K562 (cell line): Measurements from ENCODE around the gene LAMB2. TPM values are rescaled to one million over a fixed set of nuclear protein-coding genes. Genes with fewer than 3 reads are reported as not detected.

Experiments used
- ATAC-seq: fragments of 200-7000 bp; cut with Tn5 transposase; 3 replicates; pipeline ENCODE4 v1.9.1; 2020; ENCODE audit warnings: moderate library complexity
- BruUV-seq: library from RNA; stranded (reverse); fragments of 400-500 nt; replicated peaks from 2 replicates; lab custom pipeline; 2021; lab: Mats Ljungman, UMichigan
- CTCF ChIA-PET: fragments of 300-600 bp; formaldehyde crosslinking; extraction: SDS; loops from one replicate; lab custom pipeline; 2021; ENCODE audit warnings: low intra/inter-chr PET ratio; lab: Yijun Ruan, JAX
- POLR2A ChIA-PET: fragments of 300-600, 350-650 bp; sonication (Branson Sonifier 250); formaldehyde crosslinking; extraction: SDS; loops from one replicate; lab custom pipeline; 2021; ENCODE audit warnings: antibody characterized with exemption, inconsistent platforms; lab: Yijun Ruan, JAX
- DNase-seq, 4 experiments: peaks; one replicate each; pipeline versions ENCODE4 v3.0.0 to v3.0.0-alpha.2; 2011 to 2018; ENCODE audit warnings: low spot score in 3 of 4, mixed read lengths in 3 of 4; ENCODE audit errors: extremely low read depth in 1 of 4
- FAIRE-seq: peaks from 2 replicates; lab custom pipeline; 2011; peaks lifted over from hg19 to GRCh38; lab: Jason Lieb, UNC
- H2AFZ ChIP-seq: 2 replicates; pipeline ENCODE4 v1.6.0; 2011; ENCODE audit warnings: low read depth, low read length, control low read depth, inconsistent platforms
- H3K27ac ChIP-seq: fragments of 200-600 bp; 3 replicates; pipeline ENCODE4 v1.8.0; 2011; ENCODE audit warnings: low read depth, mild to moderate bottlenecking, control low read depth, inconsistent platforms, low read length, moderate library complexity, mixed read lengths; ENCODE audit errors: extremely low read depth
- H3K27me3 ChIP-seq, 2 experiments: fragments of 300-600 bp in 1 of 2; 2 replicates in 1 of 2; 3 replicates in 1 of 2; pipeline versions ENCODE4 v1.6.0 to v1.8.0; 2011; ENCODE audit warnings: inconsistent platforms in 2 of 2, low read length in 2 of 2, mild to moderate bottlenecking in 1 of 2, mixed read lengths in 1 of 2, moderate library complexity in 1 of 2; ENCODE audit not compliant: control insufficient read depth in 2 of 2, insufficient read depth in 2 of 2
- H3K36me3 ChIP-seq: fragments of 300-600 bp; 3 replicates; pipeline ENCODE4 v1.8.0; 2011; ENCODE audit warnings: mild to moderate bottlenecking, low read length, inconsistent platforms; ENCODE audit not compliant: control insufficient read depth, insufficient read depth
- H3K4me1 ChIP-seq, 2 experiments: fragments of 200-600 bp in 1 of 2; replicated peaks in 1 of 2; 2 replicates in 1 of 2; 3 replicates in 1 of 2; pipeline versions ENCODE4 v1.5.1 to v1.8.0; 2011; ENCODE audit warnings: inconsistent platforms in 2 of 2, low read length in 2 of 2, mild to moderate bottlenecking in 1 of 2, mixed read lengths in 1 of 2, moderate library complexity in 1 of 2; ENCODE audit not compliant: control insufficient read depth in 2 of 2, insufficient read depth in 2 of 2
- H3K4me2 ChIP-seq: 2 replicates; pipeline ENCODE4 v1.6.1; 2011; ENCODE audit warnings: low read length, control low read depth, inconsistent platforms, mixed read lengths; ENCODE audit not compliant: insufficient read depth
- H3K4me3 ChIP-seq: fragments of 200-600 bp; sonication (generic), shearing (Covaris generic); 2 replicates; pipeline ENCODE4 v1.5.1; 2016; ENCODE audit warnings: control low read depth, inconsistent platforms
- H3K79me2 ChIP-seq: fragments of 200-600 bp; 3 replicates; pipeline ENCODE4 v1.8.0; 2011; ENCODE audit warnings: low read length, inconsistent platforms; ENCODE audit not compliant: control insufficient read depth, insufficient read depth
- H3K9ac ChIP-seq, 2 experiments: 2 replicates each; pipeline versions ENCODE4 v1.6.0 to v1.6.1; 2011; ENCODE audit warnings: low read depth in 2 of 2, low read length in 2 of 2, control low read depth in 1 of 2, inconsistent platforms in 1 of 2, mild to moderate bottlenecking in 1 of 2, mixed read lengths in 1 of 2; ENCODE audit not compliant: insufficient read depth in 1 of 2
- H3K9me1 ChIP-seq: one replicate; pipeline ENCODE4 v1.6.0; 2011; ENCODE audit warnings: inconsistent platforms, mild to moderate bottlenecking, low read length, moderate library complexity; ENCODE audit not compliant: control insufficient read depth, insufficient read depth
- H3K9me3 ChIP-seq: replicated peaks from 2 replicates; pipeline ENCODE4 v1.5.1; 2011; ENCODE audit warnings: low read depth, low read length, inconsistent platforms; ENCODE audit not compliant: control insufficient read depth, insufficient read depth
- H4K20me1 ChIP-seq: replicated peaks from 2 replicates; pipeline ENCODE4 v1.6.1; 2011; ENCODE audit warnings: low read length, inconsistent platforms, mixed read lengths; ENCODE audit not compliant: control insufficient read depth, insufficient read depth
- CBX3 ChIP-seq, 2 experiments: IDR thresholded peaks; 1 replicate in 1 of 2; 2 replicates in 1 of 2; pipeline ENCODE4 v1.6.1; 2012; ENCODE audit warnings: inconsistent platforms in 2 of 2, low read length in 2 of 2, borderline replicate concordance in 1 of 2, control low read depth in 1 of 2
- GATAD2B ChIP-seq: fragments of 450-650 bp; IDR thresholded peaks from 2 replicates; pipeline ENCODE4 v1.6.1; 2017; ENCODE audit warnings: mild to moderate bottlenecking, borderline replicate concordance
- NFYB ChIP-seq: IDR thresholded peaks from 2 replicates; pipeline ENCODE4 v1.6.1; 2011; ENCODE audit warnings: mild to moderate bottlenecking, moderate library complexity; ENCODE audit not compliant: insufficient read length; ENCODE audit errors: extremely low read depth
- RBBP5 ChIP-seq: fragments of 200-600 bp; sonication (generic); IDR thresholded peaks from 2 replicates; pipeline ENCODE4 v1.6.1; 2012; ENCODE audit warnings: borderline replicate concordance, mild to moderate bottlenecking, low read length, control low read depth, inconsistent platforms; ENCODE audit not compliant: insufficient read depth, poor library complexity, severe bottlenecking
- SMAD4 ChIP-seq: fragments of 250-450 bp; sonication (Bioruptor Pico); conservative IDR thresholded peaks from 2 replicates; pipeline ENCODE4 v1.8.0; 2021; ENCODE audit warnings: inconsistent platforms, mild to moderate bottlenecking, moderate library complexity
- TBP ChIP-seq: optimal IDR thresholded peaks from 2 replicates; pipeline ENCODE3; 2011; ENCODE audit warnings: low read depth, low read length, improper control_type of control experiment
- ZNF311 ChIP-seq: fragments of 250-450 bp; sonication (Bioruptor Pico); IDR thresholded peaks from 2 replicates; pipeline ENCODE4 v1.4.0; 2020; ENCODE audit warnings: mild to moderate bottlenecking, moderate library complexity
- WGBS: fragments of 100-300 bp; shearing (Covaris generic); methylation state at CpG from one replicate; pipeline ENCODE4 v1.1.6; 2016; ENCODE audit warnings: low coverage, mixed read lengths; ENCODE audit not compliant: insufficient coverage; ENCODE audit errors: missing lambda C conversion rate; 5-methylcytosine and 5-hydroxymethylcytosine counted together
- in situ Hi-C: fragments of 300-500 bp; cut with MboI; formaldehyde crosslinking; loops from 4 replicates; pipeline ENCODE4 v1.15.0; 2018; ENCODE audit warnings: inconsistent platforms, mixed read lengths
- intact Hi-C: fragments of 100-400 bp; cut with micrococcal nuclease; formaldehyde crosslinking; loops from 2 replicates; pipeline ENCODE4 v1.14.2; 2022
- polyA plus RNA-seq, 8 experiments: library from polyadenylated mRNA; depleted of rRNA in 4 of 8; stranded (reverse) in 5 of 8; unstranded in 3 of 8; fragments of >200 nt; fragmentation: Nextera tagmentation in 2 of 8; fragmentation: Illumina TruSeq in 1 of 8; extraction: Ambion mirVana in 2 of 8; extraction: Trizol in 1 of 8; gene quantifications; 2 replicates each; pipeline versions ENCODE4 v1.2.1 to v1.2.3, GENCODE V29; 2011 to 2014; ENCODE audit warnings: inconsistent platforms in 1 of 8, missing spikeins in 1 of 8
- total RNA-seq, 7 experiments: library from RNA; depleted of rRNA in 6 of 7; stranded (reverse); fragments of >200 nt in 6 of 7; fragmentation: Illumina TruSeq in 2 of 7; extraction: Trizol in 2 of 7; gene quantifications; 2 replicates each; pipeline versions ENCODE4 v1.2.1 to v1.2.3, GENCODE V29; 2011 to 2021; ENCODE audit warnings: low replicate concordance in 1 of 7
- TF ChIP-seq, protein P1 (sequence below): fragments of 450-650 bp; formaldehyde crosslinking; IDR thresholded peaks from 2 replicates; pipeline ENCODE4 v1.4.0; 2020; ENCODE audit warnings: mild to moderate bottlenecking, moderate library complexity
- TF ChIP-seq, protein P2 (sequence below): sonication (generic); formaldehyde crosslinking; IDR thresholded peaks from 2 replicates; pipeline ENCODE4 v1.8.0; 2023; ENCODE audit warnings: missing genetic modification reagents, mild to moderate bottlenecking, borderline replicate concordance
- TF ChIP-seq, protein P3 (sequence below): IDR thresholded peaks from 2 replicates; pipeline ENCODE4 v1.6.1; 2016; ENCODE audit warnings: missing genetic modification characterization, missing compliant biosample characterization

The LAMB2 gene
- total and polyA plus RNA-seq, 9 of the 15 experiments (the other 6 are each of a cell fraction or from before 2014, with no cell fraction given): 1.4 to 26.0 (median 16.2) TPM

DNA sequence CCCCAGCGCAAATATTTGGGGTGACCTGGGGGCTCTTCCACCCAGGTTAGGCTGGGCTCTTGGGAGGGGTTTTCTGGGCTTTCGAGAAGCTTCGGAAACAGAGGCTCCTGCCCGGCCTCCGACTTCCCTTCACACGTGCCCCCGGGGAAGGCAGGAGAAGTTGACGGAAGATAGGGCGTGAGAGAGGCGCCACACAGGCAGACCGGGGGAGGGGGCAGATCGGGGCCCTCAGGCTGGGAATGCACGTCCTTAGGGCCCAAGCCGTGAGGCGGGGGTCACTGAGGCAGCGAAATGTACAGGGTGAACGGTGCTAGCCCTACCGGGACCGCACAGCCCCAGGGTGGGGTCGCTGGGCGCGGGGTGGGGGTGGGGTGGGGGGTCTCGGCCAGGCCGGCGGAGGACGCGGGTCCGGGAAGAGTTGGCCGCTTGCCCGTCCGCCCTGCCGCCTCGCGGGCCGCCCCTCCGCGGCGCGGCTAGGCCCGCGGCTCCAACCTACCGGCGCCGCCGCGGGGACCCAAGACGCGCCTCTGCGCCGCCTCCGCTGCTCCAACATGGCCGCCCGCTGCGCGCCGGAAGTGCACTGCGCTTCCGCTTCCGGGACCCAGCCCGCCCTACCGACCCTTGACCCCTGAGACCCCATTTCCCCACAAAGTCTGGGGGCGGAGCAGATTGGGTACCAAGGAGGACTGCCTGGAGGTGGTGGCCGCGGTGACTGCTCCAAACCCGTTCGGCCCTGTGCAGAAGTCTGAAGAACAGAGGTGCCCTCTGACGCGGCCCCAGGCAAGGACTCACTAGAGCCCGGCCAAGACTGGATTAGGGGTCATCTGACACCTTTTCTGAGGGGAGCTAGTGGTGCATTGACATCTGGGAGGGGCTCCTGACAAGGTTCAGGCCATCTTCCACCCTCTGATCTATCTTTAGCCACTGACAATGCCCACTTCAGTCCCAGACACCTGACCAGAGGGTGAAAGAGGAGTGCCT, 33.2 kb upstream of the LAMB2 start, which contains the start of gene CCDC71:
Gene CCDC71 (minus strand): TSS at position 561 of the 981 bp plus-strand sequence. CDS start 2,123 bp downstream, outside the sequence.
- peaks cover 26% of the 10 kb centered on the region for H3K79me2 ChIP-seq
- peak; percentile 81 to 90 (median 85) for DNase-seq
- peak within 1 kb of the TSS; percentile 82 for H3K27ac ChIP-seq
- POLR2A ChIA-PET: interaction anchor here (0.6 to 0.7 kb wide), 2 partner anchors 21 to 32 kb away, joined by 3 read pairs; no protein-coding TSS in a partner anchor
- intact Hi-C loops (loop anchor here (10.0 kb wide), 1 partner anchor 141 kb away; the partner anchor contains the start of genes IMPDH2 and NDUFAF3), in situ Hi-C loops (loop anchor here (25.0 kb wide), 1 partner anchor 271 kb away; the partner anchor contains the start of gene NICN1)
- H3K9me1 ChIP-seq: no peaks in the 10 kb centered on the region
- H3K9ac ChIP-seq: peak within 1 kb of the TSS; percentile 91 to 95
- H3K9me3 ChIP-seq: peaks cover 5% of the 10 kb centered on the region; the same call in 1 of the 2 replicates
- FAIRE-seq: peak; percentile 73
- H3K27me3 ChIP-seq: no peaks in the 10 kb centered on the region
- H2AFZ ChIP-seq: peak within 1 kb of the TSS; percentile 97
- H3K36me3 ChIP-seq: peaks cover 32% of the 10 kb centered on the region; the same call in 2 of the 3 replicates
- CTCF ChIA-PET: no interaction called here
- no TSS peak for BruUV-seq
- peaks cover 18 to 34% of the 10 kb centered on the region in 2 experiments; a peak in 4 of 5 replicates for H3K4me1 ChIP-seq
- ATAC-seq: peak; percentile 87
- H4K20me1 ChIP-seq: no peaks in the 10 kb centered on the region
- WGBS: 5% methylated on average over 33 of the region's 69 CpGs
- H3K4me2 ChIP-seq: peak within 1 kb of the TSS; percentile 76
- peak within 1 kb of the TSS; percentile 82 for H3K4me3 ChIP-seq
- peak; percentile 75 for TF ChIP-seq RBBP5
- TF ChIP-seq, protein P1, sequence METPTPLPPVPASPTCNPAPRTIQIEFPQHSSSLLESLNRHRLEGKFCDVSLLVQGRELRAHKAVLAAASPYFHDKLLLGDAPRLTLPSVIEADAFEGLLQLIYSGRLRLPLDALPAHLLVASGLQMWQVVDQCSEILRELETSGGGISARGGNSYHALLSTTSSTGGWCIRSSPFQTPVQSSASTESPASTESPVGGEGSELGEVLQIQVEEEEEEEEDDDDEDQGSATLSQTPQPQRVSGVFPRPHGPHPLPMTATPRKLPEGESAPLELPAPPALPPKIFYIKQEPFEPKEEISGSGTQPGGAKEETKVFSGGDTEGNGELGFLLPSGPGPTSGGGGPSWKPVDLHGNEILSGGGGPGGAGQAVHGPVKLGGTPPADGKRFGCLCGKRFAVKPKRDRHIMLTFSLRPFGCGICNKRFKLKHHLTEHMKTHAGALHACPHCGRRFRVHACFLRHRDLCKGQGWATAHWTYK (CRISPR knock-in tag): peak; percentile 58; the same call in 1 of the 2 replicates
- TF ChIP-seq CBX3 (IDR thresholded peaks at IDR 0.05; ENCODE audit: borderline replicate concordance in 1 of 2, low read length in 2 of 2): peak; percentile 21 to 86; a peak in 1 of 3 replicates
- TF ChIP-seq ZNF311: 0 out of 2 replicates have a peak, but pooled peaks have one; percentile 47
- peak; percentile 28 for TF ChIP-seq TBP
- TF ChIP-seq, protein P2, sequence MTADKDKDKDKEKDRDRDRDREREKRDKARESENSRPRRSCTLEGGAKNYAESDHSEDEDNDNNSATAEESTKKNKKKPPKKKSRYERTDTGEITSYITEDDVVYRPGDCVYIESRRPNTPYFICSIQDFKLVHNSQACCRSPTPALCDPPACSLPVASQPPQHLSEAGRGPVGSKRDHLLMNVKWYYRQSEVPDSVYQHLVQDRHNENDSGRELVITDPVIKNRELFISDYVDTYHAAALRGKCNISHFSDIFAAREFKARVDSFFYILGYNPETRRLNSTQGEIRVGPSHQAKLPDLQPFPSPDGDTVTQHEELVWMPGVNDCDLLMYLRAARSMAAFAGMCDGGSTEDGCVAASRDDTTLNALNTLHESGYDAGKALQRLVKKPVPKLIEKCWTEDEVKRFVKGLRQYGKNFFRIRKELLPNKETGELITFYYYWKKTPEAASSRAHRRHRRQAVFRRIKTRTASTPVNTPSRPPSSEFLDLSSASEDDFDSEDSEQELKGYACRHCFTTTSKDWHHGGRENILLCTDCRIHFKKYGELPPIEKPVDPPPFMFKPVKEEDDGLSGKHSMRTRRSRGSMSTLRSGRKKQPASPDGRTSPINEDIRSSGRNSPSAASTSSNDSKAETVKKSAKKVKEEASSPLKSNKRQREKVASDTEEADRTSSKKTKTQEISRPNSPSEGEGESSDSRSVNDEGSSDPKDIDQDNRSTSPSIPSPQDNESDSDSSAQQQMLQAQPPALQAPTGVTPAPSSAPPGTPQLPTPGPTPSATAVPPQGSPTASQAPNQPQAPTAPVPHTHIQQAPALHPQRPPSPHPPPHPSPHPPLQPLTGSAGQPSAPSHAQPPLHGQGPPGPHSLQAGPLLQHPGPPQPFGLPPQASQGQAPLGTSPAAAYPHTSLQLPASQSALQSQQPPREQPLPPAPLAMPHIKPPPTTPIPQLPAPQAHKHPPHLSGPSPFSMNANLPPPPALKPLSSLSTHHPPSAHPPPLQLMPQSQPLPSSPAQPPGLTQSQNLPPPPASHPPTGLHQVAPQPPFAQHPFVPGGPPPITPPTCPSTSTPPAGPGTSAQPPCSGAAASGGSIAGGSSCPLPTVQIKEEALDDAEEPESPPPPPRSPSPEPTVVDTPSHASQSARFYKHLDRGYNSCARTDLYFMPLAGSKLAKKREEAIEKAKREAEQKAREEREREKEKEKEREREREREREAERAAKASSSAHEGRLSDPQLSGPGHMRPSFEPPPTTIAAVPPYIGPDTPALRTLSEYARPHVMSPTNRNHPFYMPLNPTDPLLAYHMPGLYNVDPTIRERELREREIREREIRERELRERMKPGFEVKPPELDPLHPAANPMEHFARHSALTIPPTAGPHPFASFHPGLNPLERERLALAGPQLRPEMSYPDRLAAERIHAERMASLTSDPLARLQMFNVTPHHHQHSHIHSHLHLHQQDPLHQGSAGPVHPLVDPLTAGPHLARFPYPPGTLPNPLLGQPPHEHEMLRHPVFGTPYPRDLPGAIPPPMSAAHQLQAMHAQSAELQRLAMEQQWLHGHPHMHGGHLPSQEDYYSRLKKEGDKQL (CRISPR knock-in tag): no peak
- peak; percentile 59 for TF ChIP-seq SMAD4
- TF ChIP-seq GATAD2B: peak; percentile 51; the same call in 1 of the 2 replicates
- TF ChIP-seq, protein P3, sequence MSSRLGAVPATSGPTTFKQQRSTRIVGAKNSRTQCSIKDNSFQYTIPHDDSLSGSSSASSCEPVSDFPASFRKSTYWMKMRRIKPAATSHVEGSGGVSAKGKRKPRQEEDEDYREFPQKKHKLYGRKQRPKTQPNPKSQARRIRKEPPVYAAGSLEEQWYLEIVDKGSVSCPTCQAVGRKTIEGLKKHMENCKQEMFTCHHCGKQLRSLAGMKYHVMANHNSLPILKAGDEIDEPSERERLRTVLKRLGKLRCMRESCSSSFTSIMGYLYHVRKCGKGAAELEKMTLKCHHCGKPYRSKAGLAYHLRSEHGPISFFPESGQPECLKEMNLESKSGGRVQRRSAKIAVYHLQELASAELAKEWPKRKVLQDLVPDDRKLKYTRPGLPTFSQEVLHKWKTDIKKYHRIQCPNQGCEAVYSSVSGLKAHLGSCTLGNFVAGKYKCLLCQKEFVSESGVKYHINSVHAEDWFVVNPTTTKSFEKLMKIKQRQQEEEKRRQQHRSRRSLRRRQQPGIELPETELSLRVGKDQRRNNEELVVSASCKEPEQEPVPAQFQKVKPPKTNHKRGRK: no peak
- TF ChIP-seq NFYB: no peak
